Measurements from ENCODE around the gene NFATC2. TPM values are rescaled to one million over a fixed set of nuclear protein-coding genes. Genes with fewer than 3 reads are reported as not detected.

The NFATC2 gene
- total RNA-seq, 1 experiment from 2014 or later = 0.61 TPM

DNA sequence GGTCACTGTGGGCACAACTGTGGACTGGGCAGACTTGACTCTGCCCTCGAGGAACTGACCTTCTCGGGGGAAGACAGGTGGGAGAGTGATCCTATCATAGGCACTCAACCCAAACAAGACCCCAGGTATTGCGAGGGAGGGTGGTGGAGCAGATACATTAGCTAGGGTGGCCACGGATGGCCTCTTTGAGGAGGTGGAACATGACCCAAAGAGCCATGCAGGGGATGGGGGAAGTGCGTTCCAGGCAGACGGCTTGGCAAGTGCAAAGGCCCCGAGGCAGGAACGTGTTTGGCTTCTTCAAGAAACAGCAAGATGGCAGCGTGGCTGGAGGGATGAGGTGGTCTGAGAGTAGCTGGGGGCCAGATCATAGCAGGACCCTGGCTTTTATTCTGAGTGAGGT is 167.6 kb downstream of the NFATC2 start:
- no peak overlapping the region for H3K9ac ChIP-seq (ENCODE audit: extremely low read depth, insufficient read length, low read length)
- H2AK5ac ChIP-seq (ENCODE audit: insufficient read length, low read length) = no peak overlapping the region
- H3T11ph ChIP-seq (ENCODE audit: low read length) = no peak overlapping the region
- H3K79me2 ChIP-seq (ENCODE audit: insufficient read depth, low read length) = no peaks in the 10 kb centered on the region
- H3K36me3 Mint-ChIP-seq (ENCODE audit: insufficient read depth in 1 of 3, low read depth in 3 of 3) = no peaks in the 10 kb centered on the region
- no peak overlapping the region for H3K4me3 Mint-ChIP-seq
- DNase-seq = no peak
- no peaks in the 10 kb centered on the region for H3K4me1 ChIP-seq (ENCODE audit: insufficient read depth, low read length)
- no peaks in the 10 kb centered on the region for H3K9me3 ChIP-seq (ENCODE audit: control insufficient read depth, low read depth, low read length)
- H4K20me1 ChIP-seq (ENCODE audit: control insufficient read depth, insufficient read depth, insufficient read length) = no peaks in the 10 kb centered on the region
- H2BK20ac ChIP-seq (ENCODE audit: low read depth, low read length, poor library complexity, severe bottlenecking) = no peak overlapping the region
- peaks cover 2% of the 10 kb centered on the region for H3K27me3 Mint-ChIP-seq (ENCODE audit: low read depth)
- no peak overlapping the region for H2BK15ac ChIP-seq (ENCODE audit: low read depth, low read length)
- H3K4me1 Mint-ChIP-seq = peaks cover 17 to 23% of the 10 kb centered on the region in 2 experiments
- no peak overlapping the region for H4K91ac ChIP-seq (ENCODE audit: insufficient read length, low read depth, low read length)
- WGBS (ENCODE audit: extremely low coverage, insufficient read length, low lambda C conversion rate) = no CpG with 5 or more reads among the region's 9 CpGs
- H3K14ac ChIP-seq (ENCODE audit: insufficient read depth, low read length) = no peak overlapping the region
- H3K23ac ChIP-seq (ENCODE audit: insufficient read length, low read depth, low read length) = no peak overlapping the region
- no peak overlapping the region for H4K5ac ChIP-seq (ENCODE audit: insufficient read length, low read depth, low read length)
- no peak overlapping the region for H3K56ac ChIP-seq (ENCODE audit: insufficient read length, low read depth, low read length)
- TF ChIP-seq, protein P1, sequence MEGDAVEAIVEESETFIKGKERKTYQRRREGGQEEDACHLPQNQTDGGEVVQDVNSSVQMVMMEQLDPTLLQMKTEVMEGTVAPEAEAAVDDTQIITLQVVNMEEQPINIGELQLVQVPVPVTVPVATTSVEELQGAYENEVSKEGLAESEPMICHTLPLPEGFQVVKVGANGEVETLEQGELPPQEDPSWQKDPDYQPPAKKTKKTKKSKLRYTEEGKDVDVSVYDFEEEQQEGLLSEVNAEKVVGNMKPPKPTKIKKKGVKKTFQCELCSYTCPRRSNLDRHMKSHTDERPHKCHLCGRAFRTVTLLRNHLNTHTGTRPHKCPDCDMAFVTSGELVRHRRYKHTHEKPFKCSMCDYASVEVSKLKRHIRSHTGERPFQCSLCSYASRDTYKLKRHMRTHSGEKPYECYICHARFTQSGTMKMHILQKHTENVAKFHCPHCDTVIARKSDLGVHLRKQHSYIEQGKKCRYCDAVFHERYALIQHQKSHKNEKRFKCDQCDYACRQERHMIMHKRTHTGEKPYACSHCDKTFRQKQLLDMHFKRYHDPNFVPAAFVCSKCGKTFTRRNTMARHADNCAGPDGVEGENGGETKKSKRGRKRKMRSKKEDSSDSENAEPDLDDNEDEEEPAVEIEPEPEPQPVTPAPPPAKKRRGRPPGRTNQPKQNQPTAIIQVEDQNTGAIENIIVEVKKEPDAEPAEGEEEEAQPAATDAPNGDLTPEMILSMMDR (conservative IDR thresholded peaks at IDR 0.05) = no peak
- no peak overlapping the region for H2BK120ac ChIP-seq (ENCODE audit: low read depth, low read length, poor library complexity, severe bottlenecking)
- no peaks in the 10 kb centered on the region for H3K79me1 ChIP-seq (ENCODE audit: insufficient read depth, low read depth, low read length, poor library complexity, severe bottlenecking)
- H3K9me3 Mint-ChIP-seq = no peaks in the 10 kb centered on the region
- no peak overlapping the region for H4K8ac ChIP-seq (replicated peaks; ENCODE audit: insufficient read length, low read depth, low read length)
- H3K27ac ChIP-seq (ENCODE audit: insufficient read length, low read depth, low read length) = no peak overlapping the region
- H3K27me3 ChIP-seq (ENCODE audit: insufficient read depth, low read length) = no peaks in the 10 kb centered on the region
- H3K27ac Mint-ChIP-seq = no peak overlapping the region
- H2BK5ac ChIP-seq (ENCODE audit: insufficient read length, low read length) = no peak overlapping the region
- H2AFZ ChIP-seq (ENCODE audit: low read length) = no peak overlapping the region
- H3K4ac ChIP-seq (ENCODE audit: low read depth, low read length) = no peak overlapping the region
- no peak overlapping the region for H3K4me2 ChIP-seq (ENCODE audit: insufficient read depth, insufficient read length, low read length)
- no peak overlapping the region for H3K18ac ChIP-seq (ENCODE audit: insufficient read length, low read depth, low read length)
- H2BK12ac ChIP-seq (ENCODE audit: insufficient read length, low read depth, low read length) = no peak overlapping the region
- H3K23me2 ChIP-seq (ENCODE audit: insufficient read length, low read depth, low read length, poor library complexity, severe bottlenecking) = no peaks in the 10 kb centered on the region
